Ascending aorta (tissue), 2 donors: ENCODE measurements around the gene ITM2B. TPM values are rescaled to one million over a fixed set of nuclear protein-coding genes. Genes with fewer than 3 reads are reported as not detected.
"Not testable (repeated sequence)": the region's sequence is repeated elsewhere in the genome, so short reads cannot be mapped to it uniquely, and the experiment has no call there.

Experiments
- DNase-seq, 2 donors: peaks; one replicate each; pipeline ENCODE4 v3.0.0-alpha.2; 2019; ENCODE audit warnings: low spot score in 2 of 2
- H3K27ac ChIP-seq, 2 donors: fragments of 200-600 bp; sonication (generic); one replicate each; pipeline ENCODE4 v1.5.1; 2016 to 2017; ENCODE audit warnings: mild to moderate bottlenecking in 1 of 2
- H3K27me3 ChIP-seq: fragments of 200-600 bp; sonication (generic); one replicate; pipeline ENCODE4 v1.5.1; 2017
- H3K36me3 ChIP-seq, 2 donors: fragments of 200-600 bp; sonication (generic); one replicate each; pipeline ENCODE4 v1.5.1; 2016
- H3K4me1 ChIP-seq, 2 donors: fragments of 200-600 bp; sonication (generic); one replicate each; pipeline ENCODE4 v1.5.1; 2016 to 2017; ENCODE audit warnings: mild to moderate bottlenecking in 1 of 2
- H3K4me3 ChIP-seq, 2 donors: fragments of 200-600 bp; sonication (generic); one replicate each; pipeline ENCODE4 v1.5.1; 2016 to 2017; ENCODE audit warnings: mild to moderate bottlenecking in 1 of 2
- H3K9me3 ChIP-seq, 2 donors: fragments of 200-600 bp; sonication (generic); one replicate each; pipeline ENCODE4 v1.5.1; 2016
- intact Hi-C: fragments of 100-400 bp; cut with DNase I; formaldehyde crosslinking; loops from one replicate; pipeline ENCODE4 v1.15.1; 2023
- total RNA-seq: library from RNA; depleted of rRNA; stranded (reverse); fragments of >200 nt; gene quantifications from one replicate; pipeline ENCODE4 v1.1.0, GENCODE V29; 2016
- TF ChIP-seq, protein P1 (sequence below), 3 experiments: fragments of 200-600 bp in 2 of 3; fragments of 450-650 bp in 1 of 3; sonication (generic) in 2 of 3; IDR thresholded peaks; one replicate each; pipeline ENCODE4 v1.5.1; 2016 to 2019; ENCODE audit warnings: antibody characterized with exemption in 3 of 3, mild to moderate bottlenecking in 1 of 3, moderate library complexity in 1 of 3

The ITM2B gene
- total RNA-seq, 1 donor from 2014 or later = 345 TPM

DNA sequence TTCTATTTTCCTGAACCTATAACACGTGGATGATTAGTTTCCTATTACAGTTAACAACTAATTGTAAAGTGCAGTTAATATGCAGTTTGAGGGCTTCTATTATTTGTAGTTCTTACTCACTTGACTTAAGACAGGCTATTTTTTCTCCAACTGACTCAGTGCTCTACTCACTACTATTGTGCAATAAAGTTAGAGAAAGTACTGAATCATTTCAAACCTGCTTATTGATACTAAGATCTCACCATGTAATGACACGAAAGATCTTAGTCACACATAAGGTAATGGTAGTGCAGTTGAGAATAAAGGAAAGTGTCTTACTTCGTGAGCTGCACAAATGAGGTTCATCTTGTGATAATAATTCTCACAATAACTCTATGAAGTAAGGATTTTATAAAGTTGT lies 22.8 kb upstream of the ITM2B start:
- Histone ChIP-seq H3K9me3 (peaks cover 0 to 3% of the 10 kb centered on the region in 2 donors), H3K4me1 (no peaks in the 10 kb centered on the region), H3K27me3 (no peaks in the 10 kb centered on the region), H3K27ac (no peak overlapping the region), H3K4me3 (no peak overlapping the region), H3K36me3 (no peaks in the 10 kb centered on the region)
- intact Hi-C loops = no loop called here
- TF ChIP-seq, protein P1, sequence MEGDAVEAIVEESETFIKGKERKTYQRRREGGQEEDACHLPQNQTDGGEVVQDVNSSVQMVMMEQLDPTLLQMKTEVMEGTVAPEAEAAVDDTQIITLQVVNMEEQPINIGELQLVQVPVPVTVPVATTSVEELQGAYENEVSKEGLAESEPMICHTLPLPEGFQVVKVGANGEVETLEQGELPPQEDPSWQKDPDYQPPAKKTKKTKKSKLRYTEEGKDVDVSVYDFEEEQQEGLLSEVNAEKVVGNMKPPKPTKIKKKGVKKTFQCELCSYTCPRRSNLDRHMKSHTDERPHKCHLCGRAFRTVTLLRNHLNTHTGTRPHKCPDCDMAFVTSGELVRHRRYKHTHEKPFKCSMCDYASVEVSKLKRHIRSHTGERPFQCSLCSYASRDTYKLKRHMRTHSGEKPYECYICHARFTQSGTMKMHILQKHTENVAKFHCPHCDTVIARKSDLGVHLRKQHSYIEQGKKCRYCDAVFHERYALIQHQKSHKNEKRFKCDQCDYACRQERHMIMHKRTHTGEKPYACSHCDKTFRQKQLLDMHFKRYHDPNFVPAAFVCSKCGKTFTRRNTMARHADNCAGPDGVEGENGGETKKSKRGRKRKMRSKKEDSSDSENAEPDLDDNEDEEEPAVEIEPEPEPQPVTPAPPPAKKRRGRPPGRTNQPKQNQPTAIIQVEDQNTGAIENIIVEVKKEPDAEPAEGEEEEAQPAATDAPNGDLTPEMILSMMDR (IDR thresholded peaks at IDR 0.05) = no peak
- no peak for DNase-seq

DNA sequence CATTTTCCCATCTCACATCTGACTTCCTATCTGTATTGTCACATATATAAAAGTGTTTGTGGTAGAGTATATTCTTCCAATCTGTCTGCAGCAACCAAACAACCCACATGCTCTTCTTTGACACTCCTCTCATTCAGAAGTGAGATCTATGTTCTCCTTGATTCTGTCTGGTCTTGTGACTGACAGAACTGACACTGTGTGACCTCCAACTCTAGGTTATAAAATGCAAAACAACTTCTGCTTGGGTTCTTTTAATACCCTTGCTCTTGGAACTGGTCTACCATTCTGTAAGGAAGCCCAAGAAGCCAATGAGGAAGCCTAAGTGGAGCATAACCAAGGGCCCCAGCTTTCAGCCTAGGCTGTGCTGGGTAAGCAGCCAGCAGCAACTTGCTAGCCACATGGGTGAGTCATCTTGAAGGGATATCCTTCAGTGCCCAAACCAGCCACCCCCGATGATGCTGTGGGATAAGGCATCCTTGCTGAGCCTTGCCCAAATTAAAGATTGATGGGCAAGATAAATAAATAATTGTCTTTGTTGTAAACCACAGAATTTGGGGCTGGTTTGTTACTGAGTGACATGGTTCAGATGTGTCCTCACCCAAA lies 18.4 kb upstream of the ITM2B start:
- Histone ChIP-seq H3K9me3 (no peaks in the 10 kb centered on the region), H3K27me3 (no peaks in the 10 kb centered on the region), H3K27ac (no peak overlapping the region), H3K36me3 (no peaks in the 10 kb centered on the region), H3K4me1 (no peaks in the 10 kb centered on the region), H3K4me3 (no peak overlapping the region)
- no peak for DNase-seq
- intact Hi-C loops = no loop called here
- TF ChIP-seq, protein P1 (IDR thresholded peaks at IDR 0.05) = no peak

DNA sequence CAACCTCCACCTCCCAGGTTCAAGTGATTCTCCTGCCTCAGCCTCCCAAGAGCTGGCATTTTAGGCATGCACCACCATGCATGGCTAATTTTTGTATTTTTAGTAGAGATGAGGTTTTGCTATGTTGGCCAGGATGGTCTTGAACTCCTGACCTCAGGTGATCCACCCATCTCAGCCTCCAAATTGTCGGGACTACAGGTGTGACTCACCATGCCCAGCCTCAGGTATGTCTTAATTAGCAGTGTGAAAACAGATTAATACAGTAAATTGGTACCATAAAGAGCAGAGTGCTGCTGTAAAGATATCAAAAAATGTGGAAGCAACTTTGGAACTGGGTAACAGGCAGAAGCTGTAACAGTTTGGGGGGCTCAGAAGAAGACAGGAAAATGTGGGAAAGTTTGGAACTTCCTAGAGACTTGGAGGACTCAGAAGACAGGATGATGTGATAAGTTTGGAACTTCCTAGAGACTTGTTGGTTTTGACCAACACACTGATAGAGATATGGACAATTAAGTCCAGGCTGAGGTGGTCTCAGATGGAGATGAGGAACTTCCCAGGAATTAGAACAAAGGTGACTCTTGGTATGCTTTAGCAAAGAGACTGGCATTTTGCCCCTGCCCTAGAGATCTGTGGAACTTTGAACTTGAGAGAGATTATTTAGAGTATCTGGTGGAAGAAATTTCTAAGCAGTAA lies 17.3 kb upstream of the ITM2B start:
- DNase-seq, H3K9me3 ChIP-seq, H3K4me3 ChIP-seq, H3K4me1 ChIP-seq, H3K36me3 ChIP-seq, H3K27ac ChIP-seq, intact Hi-C loops, H3K27me3 ChIP-seq: not testable (repeated sequence)

DNA sequence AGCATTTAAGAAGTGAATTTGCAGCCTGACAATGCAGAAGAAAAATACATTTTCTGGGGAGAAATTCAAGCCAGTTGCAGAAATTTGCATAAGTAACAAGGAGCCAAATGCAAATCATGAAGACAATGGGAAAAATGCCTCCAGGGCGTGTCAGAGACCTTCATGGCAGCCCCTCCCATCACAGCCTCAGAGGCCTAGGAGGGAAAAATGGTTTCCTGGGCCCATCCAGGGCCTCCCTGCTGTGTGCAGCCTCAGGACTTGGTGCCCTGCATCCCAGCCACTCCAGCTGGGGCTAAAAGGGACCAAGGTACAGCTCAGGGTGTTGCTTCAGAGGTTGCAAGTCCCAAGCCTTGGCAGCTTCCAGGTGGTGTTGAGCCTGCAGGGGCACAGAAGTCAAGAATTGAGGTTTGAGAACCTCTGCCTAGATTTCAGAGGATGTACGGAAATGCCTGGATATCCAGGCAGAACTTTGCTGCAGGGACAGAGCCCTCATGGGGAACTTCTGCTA lies 16.7 kb upstream of the ITM2B start:
- no peak for DNase-seq
- TF ChIP-seq, protein P1 (IDR thresholded peaks at IDR 0.05) = no peak
- no peak overlapping the region for H3K4me3 ChIP-seq
- peaks cover 0 to under 1% of the 10 kb centered on the region in 2 donors for H3K4me1 ChIP-seq
- intact Hi-C loops = no loop called here
- no peaks in the 10 kb centered on the region for H3K27me3 ChIP-seq
- H3K27ac ChIP-seq = no peak overlapping the region
- H3K36me3 ChIP-seq = no peaks in the 10 kb centered on the region
- H3K9me3 ChIP-seq = no peaks in the 10 kb centered on the region

DNA sequence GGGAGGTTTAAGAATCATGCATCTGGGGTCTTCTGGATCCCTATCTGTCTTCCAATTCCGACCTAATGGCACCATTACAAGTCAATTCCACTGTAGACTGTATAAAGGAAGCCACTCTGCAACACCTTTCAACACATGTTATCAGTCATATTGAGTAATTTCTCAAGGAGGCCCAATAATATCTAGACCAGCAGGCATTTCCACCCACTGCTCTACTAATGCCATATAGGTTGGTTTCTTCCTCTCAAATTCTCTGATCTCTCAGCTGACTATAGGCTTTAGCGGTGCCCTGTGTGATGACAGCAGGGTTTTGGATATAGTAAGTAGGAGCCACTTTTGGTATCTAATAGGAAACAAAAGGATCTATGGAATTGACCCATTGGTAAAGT lies 12.4 kb upstream of the ITM2B start:
- peaks cover 0 to 3% of the 10 kb centered on the region in 2 donors for H3K4me1 ChIP-seq
- no peaks in the 10 kb centered on the region for H3K36me3 ChIP-seq
- intact Hi-C loops = no loop called here
- peak overlapping the region; percentile 10 to 28 for H3K27ac ChIP-seq
- DNase-seq = no peak
- no peaks in the 10 kb centered on the region for H3K27me3 ChIP-seq
- no peaks in the 10 kb centered on the region for H3K9me3 ChIP-seq
- TF ChIP-seq, protein P1 (IDR thresholded peaks at IDR 0.05) = no peak
- no peak overlapping the region for H3K4me3 ChIP-seq

DNA sequence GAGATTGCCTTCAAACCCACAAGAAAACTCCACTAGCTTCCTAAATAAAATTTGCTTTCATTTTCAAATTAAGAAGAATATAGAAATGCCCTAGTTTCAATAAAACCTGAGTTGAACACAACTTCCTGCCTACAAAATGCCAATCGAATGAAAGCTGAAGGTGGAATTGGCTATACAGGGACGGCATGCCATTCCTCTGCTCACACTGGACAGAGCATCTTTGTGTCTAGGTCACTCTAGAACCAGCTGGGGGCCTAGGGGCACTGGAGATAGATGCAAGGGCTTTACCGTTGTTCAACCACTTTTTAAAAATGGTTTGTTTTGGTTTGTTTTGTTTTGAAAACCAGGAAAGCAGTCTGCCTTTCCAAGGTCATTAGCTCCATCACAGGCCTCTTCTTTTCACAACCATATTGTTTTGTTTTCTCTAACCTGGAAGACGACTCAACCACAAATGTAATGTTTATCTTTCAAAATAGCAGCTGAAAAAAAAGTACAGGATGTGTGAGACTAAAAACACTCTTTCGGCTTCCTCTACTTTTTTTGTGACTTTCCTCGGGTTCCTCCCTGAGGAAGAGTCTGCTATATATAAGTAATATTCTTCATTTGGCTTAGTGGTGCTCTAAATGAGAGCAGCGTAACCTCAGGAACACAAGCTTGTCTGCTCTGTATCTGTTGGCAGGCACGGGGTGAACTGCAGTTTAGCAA lies 11.9 kb upstream of the ITM2B start:
- Histone ChIP-seq H3K27ac (peak overlapping the region; percentile 10 to 28), H3K27me3 (no peaks in the 10 kb centered on the region), H3K36me3 (no peaks in the 10 kb centered on the region), H3K4me3 (peak overlapping the region in 1 of 2 donors; percentile 57), H3K9me3 (no peaks in the 10 kb centered on the region), H3K4me1 (peaks cover 0 to 3% of the 10 kb centered on the region in 2 donors)
- TF ChIP-seq, protein P1 (IDR thresholded peaks at IDR 0.05) = no peak
- DNase-seq = no peak
- intact Hi-C loops = no loop called here
